ENCODE measurements around the gene ADGRG3.
A peak's percentile ranks its signal among the peaks of the same experiment; 100 is the strongest.

The ADGRG3 gene

GRCh38 chr16:57736419-57737351, 68.6 kb downstream of the ADGRG3 start:
- Histone ChIP-seq H3K27me3 (ENCODE audit: control insufficient read depth, insufficient read depth, low read length) (no peaks in the 10 kb centered on the region), H3K4me1 (ENCODE audit: control insufficient read depth, insufficient read depth, low read length) (peaks cover 4% of the 10 kb centered on the region), H3K36me3 (ENCODE audit: control insufficient read depth, insufficient read depth, low read length) (peaks cover 11% of the 10 kb centered on the region), H3K9me3 (ENCODE audit: control insufficient read depth, insufficient read depth, low read length) (no peaks in the 10 kb centered on the region), H3K4me3 (ENCODE audit: low read depth, low read length) (peak overlapping the region; percentile 82), H3K9ac (ENCODE audit: low read depth, low read length) (no peak overlapping the region)

DNA sequence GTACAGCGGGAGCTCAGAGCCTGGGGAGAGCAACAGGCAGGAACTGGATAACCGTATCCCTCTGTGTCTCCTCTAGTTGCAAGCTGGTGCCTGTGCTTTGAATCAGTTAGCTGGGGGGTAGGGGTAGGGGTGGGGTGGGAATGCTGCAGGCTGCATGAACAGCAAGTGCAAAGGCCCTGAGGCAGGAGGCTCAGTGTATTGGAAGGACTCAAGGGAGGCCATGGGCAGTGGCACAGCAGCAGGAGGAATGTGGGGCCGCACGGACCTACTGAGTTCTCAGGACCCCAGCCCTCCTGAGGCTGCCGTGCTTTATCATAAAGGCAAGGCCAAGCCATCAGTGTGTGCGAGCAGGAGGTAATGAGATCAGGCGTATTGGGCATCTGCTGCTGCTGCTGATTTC, 70.7 kb downstream of the ADGRG3 start:
- Histone ChIP-seq H3K9ac (ENCODE audit: low read depth, low read length) (no peak overlapping the region), H3K36me3 (ENCODE audit: control insufficient read depth, insufficient read depth, low read length) (peaks cover 13% of the 10 kb centered on the region), H3K4me3 (ENCODE audit: low read depth, low read length) (no peak overlapping the region), H3K9me3 (ENCODE audit: control insufficient read depth, insufficient read depth, low read length) (no peaks in the 10 kb centered on the region), H3K27me3 (ENCODE audit: control insufficient read depth, insufficient read depth, low read length) (no peaks in the 10 kb centered on the region), H3K4me1 (ENCODE audit: control insufficient read depth, insufficient read depth, low read length) (peaks cover 4% of the 10 kb centered on the region)

Data from iPS-15b (cell line).